ENCODE measurements around the gene EPHX1. TPM values are rescaled to one million over a fixed set of nuclear protein-coding genes. Genes with fewer than 3 reads are reported as not detected.
"Not testable (repeated sequence)": the region's sequence is repeated elsewhere in the genome, so short reads cannot be mapped to it uniquely, and the experiment has no call there.

EPHX1 gene
- 10 to 100 TPM; 56.2 to 68.8 (median 62.7) TPM for polyA plus RNA-seq (ENCODE audit: insufficient read length in 4 of 4)

- DNase-seq (ENCODE audit: low read depth in 4 of 4, low spot score in 3 of 4) = peak in 3 of 4 donors; percentile 71 to 77 (median 74)
These were observed at the start of gene EPHX1 for GRCh38 chr1:225809842-225810578. EPHX1 (plus strand) TSS chr1:225810124; CDS start chr1:225828730, 18,606 bp downstream.

GRCh38 chr1:225760531-225760930, 49.4 kb upstream of the EPHX1 start:
- DNase-seq (ENCODE audit: low read depth in 4 of 4, low spot score in 3 of 4) = no peak

- not testable (repeated sequence) for DNase-seq (ENCODE audit: low read depth in 4 of 4, low spot score in 3 of 4)
These were observed 48.5 kb upstream of the EPHX1 start for GRCh38 chr1:225761395-225761794.

DNA sequence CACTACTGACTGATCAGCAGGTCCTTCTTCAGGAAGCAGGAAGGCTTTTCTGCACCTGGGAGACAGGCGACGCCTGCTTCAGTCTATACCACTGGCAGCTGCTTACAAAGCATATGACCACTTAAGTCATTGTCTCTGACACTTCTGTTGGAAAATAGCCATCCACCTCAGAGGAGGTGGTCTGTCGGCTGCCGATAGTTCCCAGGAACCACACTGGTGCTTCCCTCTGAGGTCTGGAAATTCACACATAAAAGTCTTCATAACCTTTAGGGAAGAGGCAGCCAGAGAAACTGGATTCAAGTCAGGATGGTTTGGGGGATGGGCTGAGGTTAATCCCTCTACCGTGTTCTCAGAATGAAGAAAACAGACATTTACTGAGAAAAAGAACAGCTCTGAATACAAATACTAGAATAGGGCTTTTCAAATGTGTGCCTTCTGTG, 47.9 kb upstream of the EPHX1 start:
- DNase-seq (ENCODE audit: low read depth in 4 of 4, low spot score in 3 of 4) = no peak

GRCh38 chr1:225762444-225762843, 47.5 kb upstream of the EPHX1 start:
- DNase-seq (ENCODE audit: low read depth in 4 of 4, low spot score in 3 of 4) = no peak

- no peak for DNase-seq (ENCODE audit: low read depth in 4 of 4, low spot score in 3 of 4)
These were observed 46.0 kb upstream of the EPHX1 start for GRCh38 chr1:225763716-225764548.

DNA sequence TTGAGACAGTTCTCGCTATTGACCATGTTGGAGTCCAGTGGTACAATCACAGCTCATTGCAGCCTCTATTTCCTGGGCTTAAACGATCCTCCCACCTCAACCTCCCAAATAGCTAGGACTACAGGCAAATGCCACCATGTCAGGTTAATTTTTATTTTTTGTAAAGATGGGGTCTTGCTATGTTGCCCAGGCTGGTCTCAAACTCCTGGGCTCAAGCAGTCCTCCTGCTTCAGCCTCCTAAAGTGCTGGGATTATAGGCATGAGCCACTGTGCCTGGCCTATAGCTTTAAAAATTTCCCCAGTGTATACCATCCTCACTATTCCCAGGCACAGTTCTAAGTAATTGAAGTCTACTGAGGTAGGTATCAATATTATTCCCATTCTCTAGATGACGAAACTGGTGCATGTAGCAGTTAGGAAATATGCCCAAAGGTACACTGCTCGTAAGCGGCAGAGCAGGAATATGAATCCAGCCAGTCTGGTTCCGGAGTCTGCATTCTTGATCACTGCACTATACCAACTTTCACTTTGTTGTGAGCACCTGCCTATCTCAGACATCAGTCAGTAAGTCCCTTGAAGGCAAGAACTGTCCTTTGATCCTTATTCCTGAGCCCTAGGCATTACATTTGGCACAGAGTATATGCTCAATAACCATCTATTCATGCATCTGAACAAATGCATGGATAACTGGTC, 43.8 kb upstream of the EPHX1 start:
- DNase-seq (ENCODE audit: low read depth in 4 of 4, low spot score in 3 of 4) = no peak

- DNase-seq (ENCODE audit: low read depth in 4 of 4, low spot score in 3 of 4) = no peak
These were observed 42.8 kb upstream of the EPHX1 start for GRCh38 chr1:225766967-225767633.

GRCh38 chr1:225767634-225768540, 42.0 kb upstream of the EPHX1 start:
- no peak for DNase-seq (ENCODE audit: low read depth in 4 of 4, low spot score in 3 of 4)

DNA sequence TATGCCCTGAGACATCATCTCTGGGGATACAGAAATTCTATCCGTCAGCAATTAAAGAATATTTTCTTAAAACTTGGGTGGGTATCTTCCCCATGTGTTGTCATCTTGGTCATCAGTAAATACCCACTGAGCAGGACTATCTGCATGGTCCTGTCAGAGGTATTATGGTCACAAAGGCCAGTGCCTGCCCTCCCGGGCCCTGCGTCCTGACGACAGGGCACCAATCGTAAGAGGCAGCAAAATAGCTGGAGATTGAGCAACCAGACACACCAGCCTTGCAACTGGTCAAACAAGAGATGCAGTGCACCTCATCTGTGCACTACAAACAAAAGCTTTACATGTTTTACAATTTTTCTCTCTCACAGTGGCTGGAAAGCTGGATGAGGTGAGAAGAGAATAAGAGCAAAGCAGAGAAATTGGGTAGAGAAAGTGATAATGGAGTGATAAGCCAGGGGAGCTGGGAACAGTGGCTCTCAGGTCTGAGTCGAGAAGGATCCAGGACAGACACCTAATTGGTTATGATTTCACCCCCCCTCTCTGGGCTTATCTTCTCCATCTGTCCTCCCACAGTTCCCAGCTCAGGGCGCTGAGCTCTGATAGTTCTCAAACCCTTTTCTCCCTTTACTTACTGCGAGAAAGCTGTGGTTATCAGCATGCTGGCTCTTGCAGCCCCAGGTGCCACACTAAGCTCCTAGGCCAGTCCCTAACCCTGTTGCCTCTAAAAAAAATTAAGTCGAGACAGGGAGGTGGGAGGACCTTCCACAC, 41.1 kb upstream of the EPHX1 start:
- DNase-seq (ENCODE audit: low read depth in 4 of 4, low spot score in 3 of 4) = no peak

DNA sequence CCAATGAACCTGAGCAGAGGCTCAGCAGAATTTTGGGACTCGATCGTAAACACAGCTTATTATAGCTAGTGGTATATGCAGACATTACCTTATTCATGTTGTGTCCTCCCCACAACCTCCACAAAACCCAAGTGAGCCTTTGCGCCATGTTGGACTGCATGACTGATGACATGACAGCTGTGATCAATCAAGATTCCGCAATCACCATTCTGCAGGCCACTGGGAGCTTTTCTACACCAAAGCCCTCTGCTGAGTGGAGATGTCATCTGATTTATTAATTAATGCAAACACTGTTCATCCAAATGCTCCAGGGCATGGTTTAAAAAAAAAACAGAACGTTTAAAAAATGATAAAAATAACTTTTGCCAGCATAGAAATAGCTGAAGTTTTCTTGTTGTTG, 40.2 kb upstream of the EPHX1 start:
- DNase-seq (ENCODE audit: low read depth in 4 of 4, low spot score in 3 of 4) = no peak

- DNase-seq (ENCODE audit: low read depth in 4 of 4, low spot score in 3 of 4) = no peak
These were observed 39.2 kb upstream of the EPHX1 start for GRCh38 chr1:225770561-225771248.

DNA sequence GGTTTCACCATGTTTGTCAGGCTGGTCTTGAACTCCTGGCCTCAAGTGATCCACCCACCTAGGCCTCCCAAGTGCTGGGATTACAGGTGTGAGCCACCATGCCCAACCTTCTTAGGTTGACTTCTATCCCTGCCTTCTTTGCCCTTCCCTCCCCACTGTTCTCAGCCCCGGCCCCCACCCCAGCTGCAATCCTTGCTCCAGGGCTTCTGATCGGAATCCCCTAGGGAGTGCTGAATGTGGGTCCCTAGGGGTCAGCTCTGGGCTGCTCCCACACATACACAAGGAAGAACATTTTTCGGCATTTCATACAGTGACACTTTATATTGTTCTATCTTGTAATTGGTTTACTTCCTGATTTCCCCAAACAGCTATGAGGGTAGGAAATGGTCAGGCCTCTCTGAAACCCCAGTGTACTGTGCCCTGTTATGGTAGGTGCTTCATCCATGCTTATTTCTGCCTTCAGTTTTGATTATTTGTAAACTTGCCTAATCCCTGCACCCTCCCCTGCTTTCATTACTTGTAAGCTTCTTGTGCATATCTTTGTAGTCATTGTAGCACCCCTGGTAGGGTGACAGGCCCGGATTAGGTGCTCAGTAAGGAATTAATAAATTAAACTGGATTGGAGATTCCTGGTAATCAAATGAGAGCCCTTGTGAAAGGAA, 38.1 kb upstream of the EPHX1 start:
- no peak for DNase-seq (ENCODE audit: low read depth in 4 of 4, low spot score in 3 of 4)

GRCh38 chr1:225772323-225772768, 37.6 kb upstream of the EPHX1 start:
- DNase-seq (ENCODE audit: low read depth in 4 of 4, low spot score in 3 of 4) = peak; percentile 72 to 86 (median 84)

GRCh38 chr1:225772848-225773247, 37.1 kb upstream of the EPHX1 start:
- no peak for DNase-seq (ENCODE audit: low read depth in 4 of 4, low spot score in 3 of 4)

DNA sequence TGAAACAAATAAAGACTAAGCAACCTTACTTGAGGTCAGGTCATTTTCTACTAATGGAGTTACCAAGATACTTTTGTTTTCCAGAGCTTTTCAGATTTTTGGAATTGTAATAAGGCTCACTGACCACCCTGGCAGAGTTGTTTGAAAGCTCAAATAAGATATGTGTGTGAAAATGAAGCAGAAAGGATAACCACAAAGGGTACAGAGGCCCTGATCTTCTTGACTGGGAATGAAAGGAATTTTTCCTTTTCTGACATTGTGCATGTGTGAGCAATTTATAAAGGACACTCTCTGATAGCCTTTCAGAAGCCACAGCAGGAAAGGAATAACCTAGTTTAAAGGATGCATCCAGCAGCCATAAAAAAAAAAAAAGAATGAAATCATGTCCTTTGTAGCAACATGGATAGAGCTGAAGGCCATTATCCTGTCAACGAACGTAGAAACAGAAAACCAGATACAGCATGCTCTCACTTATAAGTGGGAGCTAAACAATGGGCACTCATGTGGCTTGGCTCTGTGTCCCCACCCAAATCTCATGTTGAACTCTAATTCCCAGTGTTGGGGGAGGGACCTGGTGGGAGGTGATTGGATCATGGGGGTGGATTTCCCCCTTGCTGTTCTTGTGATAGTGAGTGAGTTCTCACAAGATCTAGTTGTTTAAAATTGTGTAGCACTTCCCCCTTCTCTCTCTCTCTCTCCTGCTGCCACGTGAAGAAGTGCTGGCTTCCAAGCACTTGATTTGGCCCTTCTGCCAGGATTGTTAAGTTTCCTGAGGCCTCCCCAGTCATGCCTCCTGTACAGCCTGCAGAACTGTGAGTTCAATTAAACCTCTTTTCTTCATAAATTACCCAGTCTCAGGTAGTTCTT, 35.4 kb upstream of the EPHX1 start:
- no peak for DNase-seq (ENCODE audit: low read depth in 4 of 4, low spot score in 3 of 4)

GRCh38 chr1:225776294-225776693, 33.6 kb upstream of the EPHX1 start:
- no peak for DNase-seq (ENCODE audit: low read depth in 4 of 4, low spot score in 3 of 4)
